Putamen (tissue), 1 donor: ENCODE data around the gene KDM5B.
"Not testable (repeated sequence)": the region's sequence is repeated elsewhere in the genome, so short reads cannot be mapped to it uniquely, and the experiment has no call there.

ENCODE experiments used
- DNase-seq: peaks from one replicate; pipeline ENCODE4 v3.0.0-alpha.2; 2016; ENCODE audit warnings: low spot score

KDM5B gene

GRCh38 chr1:202812176-202813026, 4.2 kb upstream of the KDM5B start:
- DNase-seq: no peak

- no peak for DNase-seq
Observed at GRCh38 chr1:202811296-202812175, 3.3 kb upstream of the KDM5B start.

GRCh38 chr1:202810615-202811295, 2.5 kb upstream of the KDM5B start, which contains the start of gene PCAT6:
PCAT6 (plus strand) TSS chr1:202810954.
- DNase-seq: peak; percentile 93

- DNase-seq: no peak
Observed at GRCh38 chr1:202810193-202810614, 2.0 kb upstream of the KDM5B start.

GRCh38 chr1:202809597-202810159, 1.5 kb upstream of the KDM5B start:
- no peak for DNase-seq

DNA sequence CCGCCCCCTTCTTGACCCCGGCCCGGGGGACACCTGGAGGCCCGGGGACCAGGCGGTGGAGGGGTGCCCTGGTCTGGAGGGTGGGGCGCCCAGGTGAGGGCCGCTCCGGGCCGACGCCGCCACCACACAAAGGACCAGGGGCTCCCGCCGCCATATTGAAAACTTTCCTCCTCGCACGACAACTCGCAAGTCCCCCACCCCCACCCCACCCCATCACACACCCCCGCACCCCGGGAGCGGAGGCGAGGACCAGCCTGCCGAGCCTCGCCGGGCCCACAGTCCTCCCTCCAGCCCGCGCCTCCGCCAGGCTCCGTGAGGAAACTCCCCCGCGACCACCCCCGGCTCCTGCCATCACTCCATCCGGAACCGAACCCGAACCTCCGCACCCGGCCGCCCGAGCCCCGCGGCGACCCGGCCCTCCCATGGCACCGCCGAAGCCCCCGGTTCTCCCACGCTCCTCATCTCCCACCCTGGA, 733 bp downstream of the KDM5B start:
- DNase-seq: no peak

DNA sequence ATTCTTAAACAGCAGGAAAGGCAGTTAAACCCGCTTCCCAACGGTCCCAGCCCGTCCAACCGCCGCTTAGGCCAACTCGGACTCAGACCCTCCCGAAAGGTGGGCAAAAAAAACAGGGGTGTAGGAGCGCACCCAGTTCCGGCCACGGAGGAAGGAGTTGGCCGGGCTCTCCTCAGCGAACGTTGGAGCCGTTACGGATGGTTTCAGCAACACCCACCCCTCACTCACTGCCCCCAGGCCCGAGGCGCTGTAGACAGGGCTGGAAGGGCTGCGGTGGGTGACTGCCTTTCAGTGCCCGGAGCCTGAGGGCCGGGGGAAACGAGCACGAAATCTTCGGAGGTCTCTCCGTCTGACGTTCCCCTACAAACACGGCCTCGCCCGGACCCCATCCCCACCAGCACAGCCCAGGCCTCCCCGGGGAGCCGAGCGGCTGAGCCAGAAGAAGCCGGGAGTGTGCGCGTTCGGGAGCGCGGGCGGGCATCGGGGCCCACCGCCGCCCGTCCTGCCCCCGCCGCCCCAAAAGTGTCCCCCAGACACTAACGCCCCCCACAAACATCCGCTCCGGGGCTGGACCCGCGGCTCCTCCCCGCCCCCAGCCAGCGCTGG, 1.3 kb downstream of the KDM5B start:
- no peak for DNase-seq

- no peak for DNase-seq
Observed at GRCh38 chr1:202805886-202806844, 2.1 kb downstream of the KDM5B start.

DNA sequence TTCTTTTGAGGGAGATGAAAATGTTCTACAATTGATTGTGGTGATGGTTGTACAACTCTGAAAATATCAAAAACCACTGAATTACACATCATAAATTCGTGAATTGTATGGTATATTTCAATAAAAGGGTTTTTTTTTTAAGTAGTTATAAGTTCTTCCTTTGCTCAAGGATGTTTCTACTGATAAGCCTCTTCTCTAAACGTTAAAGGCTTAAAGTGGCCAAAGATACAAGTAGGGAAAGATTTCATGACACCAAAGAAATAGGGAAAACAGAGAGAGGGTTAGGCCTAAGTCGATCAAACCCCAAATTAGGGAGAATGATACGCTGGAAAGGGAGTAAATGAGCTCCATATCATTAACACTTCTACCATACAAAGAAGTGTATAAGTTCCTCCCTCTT, 4.1 kb downstream of the KDM5B start:
- DNase-seq: no peak

GRCh38 chr1:202802998-202803932, 5.0 kb downstream of the KDM5B start:
- DNase-seq: no peak

DNA sequence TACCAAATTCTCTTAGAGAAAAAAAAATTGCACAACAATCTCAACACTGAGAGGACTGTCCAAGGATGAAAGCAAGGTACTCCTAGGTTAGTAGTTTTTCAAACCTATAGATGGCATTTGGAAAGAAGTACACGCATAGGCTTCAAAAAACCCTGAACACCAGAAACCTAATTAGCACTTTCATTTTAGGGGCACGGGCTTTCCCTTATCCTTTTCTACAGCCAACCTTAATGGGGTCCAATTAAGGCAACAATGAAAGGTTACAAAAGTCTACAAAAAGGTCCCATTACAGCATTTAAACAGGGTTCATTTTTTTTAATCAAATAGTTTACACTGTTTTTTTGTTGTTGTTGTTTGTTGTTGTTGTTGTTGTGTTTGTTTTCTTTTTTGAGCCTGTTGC, 6.2 kb downstream of the KDM5B start:
- no peak for DNase-seq

DNA sequence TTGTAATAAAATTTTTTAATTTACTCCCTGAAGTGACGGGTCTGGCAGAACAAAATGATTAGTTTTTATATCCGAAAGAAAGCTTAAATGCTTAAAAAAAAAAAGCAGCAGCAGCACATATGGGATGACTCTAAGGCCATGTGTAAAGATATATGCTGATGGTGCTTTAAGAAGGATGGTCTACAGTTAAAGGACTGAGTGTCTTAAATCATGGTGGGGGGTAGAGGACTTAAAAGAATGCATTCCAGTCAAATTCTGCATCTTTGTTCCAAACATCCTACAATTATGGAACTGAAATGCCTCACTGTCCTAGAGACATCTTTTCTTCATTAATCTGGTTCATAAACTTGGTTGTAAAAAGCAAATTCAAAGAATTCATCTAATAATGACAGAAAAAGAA, 7.0 kb downstream of the KDM5B start:
- no peak for DNase-seq

GRCh38 chr1:202800742-202801141, 7.5 kb downstream of the KDM5B start:
- no peak for DNase-seq

GRCh38 chr1:202798792-202799331, 9.4 kb downstream of the KDM5B start:
- no peak for DNase-seq

GRCh38 chr1:202798260-202798659, 10.0 kb downstream of the KDM5B start:
- DNase-seq: no peak

DNA sequence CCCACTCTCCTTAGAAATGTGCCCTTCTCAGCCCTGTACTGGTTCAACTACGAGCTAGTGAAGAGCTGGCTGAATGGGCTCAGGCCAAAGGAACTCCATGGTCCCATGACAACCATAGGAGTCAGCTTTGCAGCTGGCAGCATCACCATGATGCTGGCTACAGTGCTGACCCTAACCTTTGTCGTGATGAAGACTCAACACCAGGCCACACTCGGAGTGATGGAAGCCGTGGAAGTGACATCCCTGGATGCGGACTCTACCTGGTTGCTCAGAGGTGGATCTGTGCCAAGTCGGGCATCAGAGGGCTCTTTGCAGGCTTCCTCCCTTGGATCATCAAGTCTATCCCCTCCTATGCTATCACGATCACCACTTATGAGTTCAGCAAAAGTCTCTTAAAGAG, 11.6 kb downstream of the KDM5B start:
- no peak for DNase-seq

DNA sequence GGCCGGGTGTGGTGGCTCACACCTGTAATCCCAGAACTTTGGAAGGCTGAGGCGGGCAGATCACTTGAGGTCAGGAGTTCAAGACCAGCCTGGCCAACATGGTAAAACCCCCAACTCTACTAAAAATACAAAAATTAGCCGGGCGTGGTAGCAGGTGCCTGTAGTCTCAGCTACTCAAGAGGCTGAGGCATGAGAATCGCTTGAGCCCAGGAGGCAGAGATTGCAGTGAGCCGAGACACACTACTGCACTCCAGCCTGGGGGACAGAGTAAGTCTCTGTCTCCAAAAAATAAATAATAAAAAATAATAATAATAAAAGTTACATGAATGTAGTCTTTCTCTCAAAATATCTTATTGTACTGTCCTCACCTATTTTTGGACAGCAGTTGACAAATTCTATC, 13.3 kb downstream of the KDM5B start:
- not testable (repeated sequence) for DNase-seq

- no peak for DNase-seq
Observed at GRCh38 chr1:202794051-202794740, 14.0 kb downstream of the KDM5B start.
